ENCODE data around the gene MUC12.

DNA sequence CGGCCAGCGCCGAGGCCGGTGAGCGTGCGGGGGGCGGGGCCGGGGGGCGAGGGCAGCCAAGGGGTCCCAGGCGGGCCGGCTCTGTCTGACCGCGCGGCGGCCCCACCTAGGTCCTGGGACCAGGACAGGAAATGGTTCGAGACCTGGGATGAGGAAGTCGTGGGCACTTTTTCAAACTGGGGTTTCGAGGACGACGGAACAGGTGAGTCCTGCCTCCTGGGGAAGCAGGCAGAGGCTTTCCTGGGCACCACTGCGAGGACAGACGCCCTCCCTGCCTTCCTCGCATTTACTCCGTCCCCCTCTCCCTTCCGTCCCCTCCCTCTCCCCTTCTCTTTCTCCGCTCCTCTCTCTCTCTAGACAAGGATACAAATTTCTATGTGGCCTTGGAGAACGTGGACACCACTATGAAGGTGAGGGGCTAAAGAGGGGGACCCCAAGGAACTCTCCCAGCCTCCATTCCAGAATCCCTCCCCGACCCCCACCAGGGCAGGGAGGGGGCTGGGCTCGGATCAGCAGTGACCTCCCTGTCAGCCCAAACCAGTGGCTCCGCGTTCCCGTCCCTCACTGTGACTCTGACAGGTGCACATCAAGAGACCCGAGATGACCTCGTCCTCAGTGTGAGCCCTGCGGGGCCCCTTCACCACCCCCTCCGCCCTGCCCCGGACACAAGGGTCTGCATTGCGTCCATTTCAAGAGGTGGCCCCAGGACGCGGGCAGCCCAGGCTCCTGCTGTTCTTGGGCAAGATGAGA is 2.6 kb upstream of the MUC12 start:
- TF ChIP-seq, protein P1, sequence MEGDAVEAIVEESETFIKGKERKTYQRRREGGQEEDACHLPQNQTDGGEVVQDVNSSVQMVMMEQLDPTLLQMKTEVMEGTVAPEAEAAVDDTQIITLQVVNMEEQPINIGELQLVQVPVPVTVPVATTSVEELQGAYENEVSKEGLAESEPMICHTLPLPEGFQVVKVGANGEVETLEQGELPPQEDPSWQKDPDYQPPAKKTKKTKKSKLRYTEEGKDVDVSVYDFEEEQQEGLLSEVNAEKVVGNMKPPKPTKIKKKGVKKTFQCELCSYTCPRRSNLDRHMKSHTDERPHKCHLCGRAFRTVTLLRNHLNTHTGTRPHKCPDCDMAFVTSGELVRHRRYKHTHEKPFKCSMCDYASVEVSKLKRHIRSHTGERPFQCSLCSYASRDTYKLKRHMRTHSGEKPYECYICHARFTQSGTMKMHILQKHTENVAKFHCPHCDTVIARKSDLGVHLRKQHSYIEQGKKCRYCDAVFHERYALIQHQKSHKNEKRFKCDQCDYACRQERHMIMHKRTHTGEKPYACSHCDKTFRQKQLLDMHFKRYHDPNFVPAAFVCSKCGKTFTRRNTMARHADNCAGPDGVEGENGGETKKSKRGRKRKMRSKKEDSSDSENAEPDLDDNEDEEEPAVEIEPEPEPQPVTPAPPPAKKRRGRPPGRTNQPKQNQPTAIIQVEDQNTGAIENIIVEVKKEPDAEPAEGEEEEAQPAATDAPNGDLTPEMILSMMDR (IDR thresholded peaks at IDR 0.05) = no peak
- no peak for TF ChIP-seq POLR2A (IDR thresholded peaks at IDR 0.05)
- no peak for TF ChIP-seq POLR2AphosphoS5 (IDR thresholded peaks at IDR 0.05)
- no peak for TF ChIP-seq EP300 (IDR thresholded peaks at IDR 0.05)
